GM23338 (cell line): ENCODE data around the gene COG2.

Experiments used
- CTCF ChIP-seq, 2 experiments: fragments of 200-600 bp in 1 of 2; sonication (generic) in 1 of 2; conservative IDR thresholded peaks; 2 replicates each; pipeline versions ENCODE4 v1.5.1 to v1.6.1; 2016 to 2017; ENCODE audit warnings: antibody characterized with exemption in 2 of 2, low read depth in 2 of 2, mild to moderate bottlenecking in 2 of 2, moderate library complexity in 1 of 2
- ETS1 ChIP-seq: IDR thresholded peaks from 2 replicates; pipeline ENCODE4 v1.6.1; 2016; ENCODE audit warnings: antibody characterized with exemption
- EZH2 ChIP-seq: fragments of 200-600 bp; sonication (generic); IDR thresholded peaks from one replicate; pipeline ENCODE4 v1.8.0; 2017; ENCODE audit warnings: antibody characterized with exemption, mild to moderate bottlenecking, low read depth; ENCODE audit not compliant: unreplicated experiment
- POLR2AphosphoS5 ChIP-seq: IDR thresholded peaks from 2 replicates; pipeline ENCODE4 v1.6.1; 2016; ENCODE audit warnings: antibody characterized with exemption, low read depth
- REST ChIP-seq: IDR thresholded peaks from one replicate; pipeline ENCODE4 v1.6.1; 2018; ENCODE audit warnings: antibody characterized with exemption; ENCODE audit not compliant: unreplicated experiment

GRCh38 chr1:230701895-230702768 is 59.9 kb downstream of the COG2 start:
- TF ChIP-seq POLR2AphosphoS5: no peak
- no peak for TF ChIP-seq CTCF (conservative IDR thresholded peaks at IDR 0.05; ENCODE audit: low read depth in 2 of 2)
- TF ChIP-seq REST: no peak
- TF ChIP-seq EZH2: no peak
- TF ChIP-seq ETS1: no peak
